Liver (tissue), 9 donors: ENCODE measurements around the gene CCDC74A. TPM values are rescaled to one million over a fixed set of nuclear protein-coding genes. Genes with fewer than 3 reads are reported as not detected.
"Not testable (repeated sequence)": the region's sequence is repeated elsewhere in the genome, so short reads cannot be mapped to it uniquely, and the experiment has no call there.

Experiments
- DNase-seq: peaks from one replicate; pipeline ENCODE4 v3.0.0-alpha.2; 2017; ENCODE audit warnings: low spot score
- H3K27ac ChIP-seq, 2 donors: one replicate each; pipeline ENCODE4 v1.7.0; 2013; ENCODE audit warnings: inconsistent platforms in 2 of 2, low read length in 2 of 2, control low read depth in 1 of 2, low read depth in 1 of 2, mild to moderate bottlenecking in 1 of 2
- H3K27me3 ChIP-seq, 4 donors: one replicate each; pipeline versions ENCODE4 v1.6.1 to v1.7.0; 2013; ENCODE audit warnings: low read length in 3 of 4, inconsistent platforms in 1 of 4, mild to moderate bottlenecking in 1 of 4, moderate library complexity in 1 of 4; ENCODE audit not compliant: control insufficient read depth in 4 of 4, insufficient read depth in 4 of 4
- H3K36me3 ChIP-seq, 4 donors: one replicate each; pipeline versions ENCODE4 v1.6.1 to v1.7.0; 2013; ENCODE audit warnings: low read length in 3 of 4, mild to moderate bottlenecking in 3 of 4, low read depth in 1 of 4, moderate library complexity in 1 of 4; ENCODE audit not compliant: control insufficient read depth in 4 of 4, insufficient read depth in 3 of 4
- H3K4me1 ChIP-seq, 4 donors: one replicate each; pipeline versions ENCODE4 v1.6.1 to v1.7.0; 2013; ENCODE audit warnings: low read length in 3 of 4, mild to moderate bottlenecking in 3 of 4, moderate library complexity in 1 of 4; ENCODE audit not compliant: control insufficient read depth in 4 of 4, insufficient read depth in 4 of 4
- H3K4me3 ChIP-seq, 3 donors: one replicate each; pipeline versions ENCODE4 v1.6.1 to v1.7.0; 2013; ENCODE audit warnings: low read length in 3 of 3, control low read depth in 1 of 3, low read depth in 1 of 3, mild to moderate bottlenecking in 1 of 3
- H3K9ac ChIP-seq, 2 donors: one replicate each; pipeline ENCODE4 v1.7.0; 2013; ENCODE audit warnings: low read length in 2 of 2, mild to moderate bottlenecking in 2 of 2, moderate library complexity in 2 of 2, control low read depth in 1 of 2, low read depth in 1 of 2
- H3K9me3 ChIP-seq, 4 donors: one replicate each; pipeline versions ENCODE4 v1.6.1 to v1.7.0; 2013; ENCODE audit warnings: low read length in 3 of 4; ENCODE audit not compliant: control insufficient read depth in 4 of 4
- FOXA1 ChIP-seq: IDR thresholded peaks from 2 replicates; pipeline ENCODE4 v1.6.1; 2016; ENCODE audit warnings: antibody characterized with exemption
- FOXA2 ChIP-seq: IDR thresholded peaks from 2 replicates; pipeline ENCODE4 v1.6.1; 2016; ENCODE audit warnings: antibody characterized with exemption
- GABPA ChIP-seq, 2 donors: IDR thresholded peaks in 1 of 2; conservative IDR thresholded peaks in 1 of 2; 2 replicates each; pipeline ENCODE4 v1.6.1; 2016; ENCODE audit warnings: antibody characterized with exemption in 2 of 2, mild to moderate bottlenecking in 1 of 2, moderate library complexity in 1 of 2
- HNF4A ChIP-seq, 2 donors: conservative IDR thresholded peaks; 2 replicates each; pipeline ENCODE4 v1.6.1; 2016; ENCODE audit warnings: antibody characterized with exemption in 2 of 2, mild to moderate bottlenecking in 2 of 2
- HNF4G ChIP-seq: IDR thresholded peaks from 2 replicates; pipeline ENCODE4 v1.6.1; 2016; ENCODE audit warnings: antibody characterized with exemption
- JUND ChIP-seq, 2 donors: IDR thresholded peaks; 2 replicates each; pipeline ENCODE4 v1.6.1; 2016; ENCODE audit warnings: antibody characterized with exemption in 2 of 2
- NR2F2 ChIP-seq: IDR thresholded peaks from 2 replicates; pipeline ENCODE4 v1.6.1; 2016; ENCODE audit warnings: antibody characterized with exemption
- RAD21 ChIP-seq, 2 donors: IDR thresholded peaks; 2 replicates each; pipeline ENCODE4 v1.6.1; 2016; ENCODE audit warnings: antibody characterized with exemption in 2 of 2, mild to moderate bottlenecking in 2 of 2
- REST ChIP-seq: IDR thresholded peaks from 2 replicates; pipeline ENCODE4 v1.6.1; 2016; ENCODE audit warnings: antibody characterized with exemption, mild to moderate bottlenecking
- SP1 ChIP-seq: IDR thresholded peaks from 2 replicates; pipeline ENCODE4 v1.6.1; 2018; ENCODE audit warnings: antibody characterized with exemption, mild to moderate bottlenecking
- TAF1 ChIP-seq: conservative IDR thresholded peaks from 2 replicates; pipeline ENCODE4 v1.6.1; 2016; ENCODE audit warnings: antibody characterized with exemption, mild to moderate bottlenecking
- YY1 ChIP-seq: IDR thresholded peaks from 2 replicates; pipeline ENCODE4 v1.6.1; 2016; ENCODE audit warnings: antibody characterized with exemption, mild to moderate bottlenecking
- ZBTB33 ChIP-seq: IDR thresholded peaks from 2 replicates; pipeline ENCODE4 v1.6.1; 2016; ENCODE audit warnings: antibody characterized with exemption
- WGBS: extraction: QIAGEN DNeasy Blood & Tissue Kit; methylation state at CpG from one replicate; pipeline ENCODE4 v1.1.7; 2013; 5-methylcytosine and 5-hydroxymethylcytosine counted together
- polyA plus RNA-seq, 2 donors: library from polyadenylated mRNA; stranded (reverse) in 1 of 2; unstranded in 1 of 2; fragments of 200-250 nt in 1 of 2; fragments of >200 nt in 1 of 2; fragmentation: Nextera tagmentation in 1 of 2; extraction: Ambion mirVana in 1 of 2; gene quantifications; one replicate each; pipeline versions ENCODE4 v1.2.1 to v1.2.3, GENCODE V29; 2013 to 2015
- total RNA-seq, 2 donors: library from RNA; depleted of rRNA; stranded (reverse); fragments of >200 nt; gene quantifications; one replicate each; pipeline ENCODE4 v1.2.3, GENCODE V29; 2014
- TF ChIP-seq, protein P1 (sequence below): IDR thresholded peaks from 2 replicates; pipeline ENCODE4 v1.6.1; 2016; ENCODE audit warnings: antibody characterized with exemption
- donor health status: healthy.
- donor health status: healthy.
- donor health status: healthy.
- donor health status: healthy.
- donor health status: healthy.

CCDC74A gene
- total and polyA plus RNA-seq, 4 donors, result 0.37 to 1.1 (median 0.47) TPM

DNA sequence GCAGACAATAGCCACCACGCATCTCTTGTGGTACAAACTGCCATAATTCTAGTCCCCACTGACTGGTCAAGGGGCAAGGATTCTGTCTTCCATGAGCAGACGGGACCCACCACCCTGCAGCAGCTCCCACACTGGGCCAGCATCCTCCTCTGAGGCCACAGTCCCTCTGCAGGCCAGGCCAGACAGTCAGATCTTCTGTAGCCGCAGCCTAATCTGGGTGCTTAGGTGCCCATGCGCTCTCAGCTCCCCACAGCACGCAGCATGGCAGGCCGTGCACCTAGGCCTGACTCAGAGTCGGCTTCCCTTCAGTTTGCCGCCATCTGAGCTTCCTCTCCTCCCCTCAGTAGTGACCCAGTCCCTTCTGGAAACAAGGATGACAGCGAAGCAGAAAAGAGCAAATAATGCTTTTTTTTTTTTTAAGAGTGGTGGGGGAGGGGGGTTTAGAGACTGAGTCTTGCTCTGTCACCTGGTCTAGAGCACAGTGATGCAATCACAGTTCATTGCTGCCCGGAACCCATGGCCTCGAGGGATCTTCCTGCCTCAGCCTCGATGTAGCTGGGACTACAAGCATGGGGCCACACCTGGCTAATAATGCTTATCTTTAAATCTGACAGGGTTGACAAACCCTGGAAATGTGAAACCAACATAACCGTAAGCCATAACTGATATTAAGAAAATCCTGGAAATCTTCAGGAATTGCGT is 41.3 kb upstream of the CCDC74A start:
- not testable (repeated sequence) for H3K27me3 ChIP-seq, H3K9me3 ChIP-seq, H3K27ac ChIP-seq, H3K36me3 ChIP-seq, H3K4me1 ChIP-seq, DNase-seq, H3K4me3 ChIP-seq, H3K9ac ChIP-seq
- WGBS, result 89% methylated on average over 14 of the region's 14 CpGs

GRCh38 chr2:131488306-131489205 is 39.1 kb upstream of the CCDC74A start:
- Histone ChIP-seq H3K9ac (no peak overlapping the region), H3K27ac (no peak overlapping the region), H3K4me3 (no peak overlapping the region), H3K27me3 (no peaks in the 10 kb centered on the region), H3K9me3 (no peaks in the 10 kb centered on the region), H3K4me1 (peaks cover 0 to 7% (median 3%) of the 10 kb centered on the region in 4 donors), H3K36me3 (peaks cover 0 to 2% (median 0%) of the 10 kb centered on the region in 4 donors)
- no peak for DNase-seq
- 89% methylated on average over 14 of the region's 14 CpGs for WGBS
- no peak for TF ChIP-seq REST
- TF ChIP-seq ZBTB33, result no peak
- TF ChIP-seq, protein P1, sequence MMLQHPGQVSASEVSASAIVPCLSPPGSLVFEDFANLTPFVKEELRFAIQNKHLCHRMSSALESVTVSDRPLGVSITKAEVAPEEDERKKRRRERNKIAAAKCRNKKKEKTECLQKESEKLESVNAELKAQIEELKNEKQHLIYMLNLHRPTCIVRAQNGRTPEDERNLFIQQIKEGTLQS, result no peak
- no peak for TF ChIP-seq GABPA (IDR thresholded peaks at IDR 0.05 in 1 of 2, conservative IDR thresholded peaks at IDR 0.05 in 1 of 2)
- no peak for TF ChIP-seq FOXA2
- TF ChIP-seq SP1, result no peak
- no peak for TF ChIP-seq HNF4G
- TF ChIP-seq JUND (IDR thresholded peaks at IDR 0.05), result no peak
- no peak for TF ChIP-seq YY1
- no peak for TF ChIP-seq RAD21 (IDR thresholded peaks at IDR 0.05)
- TF ChIP-seq FOXA1, result no peak
- TF ChIP-seq NR2F2, result no peak
- no peak for TF ChIP-seq TAF1
- no peak for TF ChIP-seq HNF4A (conservative IDR thresholded peaks at IDR 0.05)

GRCh38 chr2:131490616-131491468 is 36.8 kb upstream of the CCDC74A start:
- H3K27ac ChIP-seq, result not testable (repeated sequence)

DNA sequence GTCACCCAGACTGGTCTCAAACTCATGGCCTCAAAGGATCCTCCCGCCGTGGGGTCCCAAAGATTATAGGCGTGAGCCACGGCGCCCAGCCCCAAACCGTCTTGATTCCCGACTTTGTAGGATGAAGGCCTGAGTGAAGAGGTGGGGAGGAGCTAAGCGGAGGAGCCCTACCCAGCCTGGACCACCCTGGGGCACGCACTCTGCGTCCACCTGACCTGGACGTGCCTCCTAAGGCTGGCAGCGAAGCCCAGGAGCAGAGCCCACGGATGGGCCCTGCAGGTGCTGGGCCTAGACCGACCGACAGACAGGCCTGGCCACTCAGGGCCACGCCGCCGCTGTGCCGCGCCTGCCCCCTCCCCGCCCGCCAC is 36.2 kb upstream of the CCDC74A start:
- not testable (repeated sequence) for DNase-seq, H3K27me3 ChIP-seq, H3K9me3 ChIP-seq, H3K9ac ChIP-seq, H3K36me3 ChIP-seq, H3K27ac ChIP-seq
- Histone ChIP-seq H3K4me1 (peaks cover 2 to 18% (median 13%) of the 10 kb centered on the region in 4 donors), H3K4me3 (peak overlapping the region in 2 of 3 donors; percentile 28 to 88)
- WGBS, result 31% methylated on average over 22 of the region's 22 CpGs

More at GRCh38 chr2:131490616-131491468, 36.8 kb upstream of the CCDC74A start:
- not testable (repeated sequence) for H3K27me3 ChIP-seq, H3K9ac ChIP-seq, DNase-seq, H3K36me3 ChIP-seq, H3K9me3 ChIP-seq
- peaks cover 2 to 18% (median 13%) of the 10 kb centered on the region in 4 donors for H3K4me1 ChIP-seq
- WGBS, result 87% methylated on average over 20 of the region's 20 CpGs
- peak overlapping the region in 1 of 3 donors; percentile 88 for H3K4me3 ChIP-seq
